Immature natural killer cell (primary cell): ENCODE results near the gene RBM17. TPM values are rescaled to one million over a fixed set of nuclear protein-coding genes. Genes with fewer than 3 reads are reported as not detected.

Experiments
- DNase-seq, 3 donors: peaks; one replicate each; pipeline ENCODE4 v3.0.0; 2022; ENCODE audit warnings: mixed read lengths in 1 of 3
- H3K27ac Mint-ChIP-seq, 6 donors: one replicate each; pipeline ENCODE4 v1.8.0; 2020; ENCODE audit warnings: mixed read lengths in 6 of 6, mild to moderate bottlenecking in 5 of 6, inconsistent platforms in 4 of 6, moderate library complexity in 3 of 6
- H3K27me3 Mint-ChIP-seq, 3 donors: one replicate each; pipeline ENCODE4 v1.8.0; 2020 to 2021; ENCODE audit warnings: low read depth in 3 of 3, mild to moderate bottlenecking in 3 of 3, mixed read lengths in 3 of 3, moderate library complexity in 3 of 3, inconsistent platforms in 1 of 3
- H3K36me3 Mint-ChIP-seq, 3 donors: one replicate each; pipeline ENCODE4 v1.8.0; 2020; ENCODE audit warnings: mixed read lengths in 3 of 3, inconsistent platforms in 2 of 3, mild to moderate bottlenecking in 2 of 3
- H3K4me1 Mint-ChIP-seq, 2 donors: one replicate each; pipeline ENCODE4 v1.8.0; 2020; ENCODE audit warnings: inconsistent platforms in 2 of 2, mild to moderate bottlenecking in 2 of 2, mixed read lengths in 2 of 2, moderate library complexity in 1 of 2
- H3K4me3 Mint-ChIP-seq, 5 donors: one replicate each; pipeline ENCODE4 v1.8.0; 2020; ENCODE audit warnings: mild to moderate bottlenecking in 5 of 5, mixed read lengths in 5 of 5, inconsistent platforms in 3 of 5, moderate library complexity in 3 of 5
- H3K9me3 Mint-ChIP-seq, 6 donors: one replicate each; pipeline ENCODE4 v1.8.0; 2020; ENCODE audit warnings: mild to moderate bottlenecking in 6 of 6, mixed read lengths in 6 of 6, inconsistent platforms in 4 of 6, moderate library complexity in 3 of 6
- polyA plus RNA-seq, 3 donors: library from polyadenylated mRNA; unstranded; fragments of 300-500 nt; fragmentation: Illumina TruSeq; gene quantifications; one replicate each; pipeline ENCODE4 v1.2.3, GENCODE V29; 2021

The RBM17 gene
- polyA plus RNA-seq, 3 donors from 2014 or later: 30.9 to 91.5 (median 55.5) TPM

DNA sequence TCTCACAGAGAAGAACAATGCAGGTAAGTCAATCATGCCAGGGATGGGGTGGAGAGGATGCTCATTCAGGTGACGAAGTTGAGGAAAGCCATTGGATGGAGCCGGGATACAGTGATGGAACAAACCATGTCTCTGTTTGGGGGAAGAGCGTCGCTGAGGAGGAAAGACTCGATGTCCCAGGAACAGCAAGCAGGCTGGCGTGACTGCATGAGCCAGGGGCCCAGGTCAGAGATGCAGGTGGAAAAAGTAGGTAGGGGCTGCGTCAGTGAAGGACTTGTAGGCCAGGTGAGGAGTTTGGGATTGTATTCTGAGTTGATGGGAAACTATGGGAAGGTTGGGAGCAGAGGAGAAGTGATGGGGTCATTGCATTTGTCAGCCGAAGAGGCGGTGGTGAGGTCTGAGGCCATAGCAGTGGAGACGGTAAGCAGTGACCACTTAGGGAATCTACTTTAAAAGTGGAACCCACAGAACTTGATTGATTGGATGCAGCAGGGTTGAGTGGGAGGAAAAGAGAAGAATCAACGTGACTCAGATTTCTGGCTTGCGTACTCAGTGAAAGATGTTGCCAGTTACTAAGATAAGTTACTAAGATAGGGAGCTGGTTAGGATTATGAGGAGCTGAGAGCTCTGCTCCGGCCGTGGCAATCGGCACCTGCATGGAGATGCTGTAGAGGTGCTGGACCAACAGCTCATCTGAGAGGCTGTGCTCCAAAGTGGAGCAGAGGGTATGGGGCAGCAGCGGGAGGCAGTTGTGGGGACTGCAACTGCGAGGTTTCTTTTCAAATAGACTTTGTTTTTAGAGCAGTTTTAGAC is 14.1 kb upstream of the RBM17 start:
- Mint-ChIP-seq H3K27ac (peak overlapping the region in 1 of 6 donors; percentile 70), H3K27me3 (peaks cover 4 to 25% (median 14%) of the 10 kb centered on the region in 3 donors), H3K4me1 (peaks cover 0 to 2% of the 10 kb centered on the region in 2 donors), H3K36me3 (peaks cover 0 to 8% (median 0%) of the 10 kb centered on the region in 3 donors), H3K9me3 (no peaks in the 10 kb centered on the region), H3K4me3 (peak overlapping the region in 1 of 5 donors; percentile 18)
- DNase-seq: no peak

DNA sequence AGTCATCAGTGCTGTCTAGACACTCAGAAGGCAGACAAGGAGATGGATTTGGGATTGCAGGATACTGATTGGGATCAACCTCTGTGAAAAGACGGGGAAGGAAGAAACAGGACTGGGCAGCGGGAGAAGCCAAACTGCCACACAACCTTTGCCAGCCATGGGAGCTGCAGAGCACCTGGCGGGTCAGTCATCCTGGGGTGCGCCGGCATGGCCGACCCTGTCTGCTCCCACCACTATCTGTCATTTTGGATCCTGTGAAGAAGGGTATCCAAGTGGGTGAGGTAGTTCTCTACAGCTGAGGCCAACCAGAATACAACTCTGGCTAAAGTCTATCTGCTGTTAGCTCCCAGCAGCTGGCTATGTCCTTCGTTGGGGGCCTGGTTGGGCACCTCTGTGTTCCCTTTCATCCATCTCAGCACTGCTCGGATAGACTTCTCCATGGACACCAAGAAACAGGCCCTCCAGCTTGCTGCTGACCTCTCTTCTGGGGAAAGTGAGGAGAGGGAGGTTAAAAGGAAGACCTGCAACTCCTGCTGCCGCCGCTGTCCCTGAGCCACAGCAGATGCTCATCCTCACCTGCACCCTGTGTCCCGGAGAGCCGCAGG is 11.7 kb upstream of the RBM17 start:
- H3K9me3 Mint-ChIP-seq: no peaks in the 10 kb centered on the region
- peaks cover 0 to 2% of the 10 kb centered on the region in 2 donors for H3K4me1 Mint-ChIP-seq
- H3K4me3 Mint-ChIP-seq: no peak overlapping the region
- H3K36me3 Mint-ChIP-seq: peaks cover 0 to 8% (median 0%) of the 10 kb centered on the region in 3 donors
- H3K27ac Mint-ChIP-seq: no peak overlapping the region
- peaks cover 4 to 15% (median 14%) of the 10 kb centered on the region in 3 donors for H3K27me3 Mint-ChIP-seq
- no peak for DNase-seq

DNA sequence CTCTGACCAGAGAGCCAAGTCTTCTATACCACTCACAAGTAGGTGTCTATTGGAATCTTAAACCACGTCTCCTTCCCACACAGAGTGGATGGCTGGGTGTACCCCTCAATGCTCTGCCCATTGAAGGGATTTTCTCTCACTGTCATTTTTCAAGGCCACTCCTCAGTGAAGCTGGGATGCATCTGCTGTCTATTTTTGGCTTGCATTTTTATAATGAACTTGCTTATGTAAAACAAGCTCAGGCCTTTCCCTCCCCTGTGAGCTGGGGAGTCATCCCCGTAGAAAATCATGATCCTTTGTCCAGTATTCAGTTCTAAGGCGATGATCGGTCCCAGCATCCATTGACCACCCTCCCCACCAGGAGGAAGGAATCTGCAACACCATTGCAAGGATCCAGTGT is 9.8 kb upstream of the RBM17 start:
- Mint-ChIP-seq H3K36me3 (peaks cover 0 to 8% (median 0%) of the 10 kb centered on the region in 3 donors), H3K4me1 (peaks cover 0 to 1% of the 10 kb centered on the region in 2 donors), H3K4me3 (no peak overlapping the region), H3K9me3 (no peaks in the 10 kb centered on the region), H3K27me3 (peaks cover 4 to 17% (median 13%) of the 10 kb centered on the region in 3 donors), H3K27ac (no peak overlapping the region)
- DNase-seq: no peak

DNA sequence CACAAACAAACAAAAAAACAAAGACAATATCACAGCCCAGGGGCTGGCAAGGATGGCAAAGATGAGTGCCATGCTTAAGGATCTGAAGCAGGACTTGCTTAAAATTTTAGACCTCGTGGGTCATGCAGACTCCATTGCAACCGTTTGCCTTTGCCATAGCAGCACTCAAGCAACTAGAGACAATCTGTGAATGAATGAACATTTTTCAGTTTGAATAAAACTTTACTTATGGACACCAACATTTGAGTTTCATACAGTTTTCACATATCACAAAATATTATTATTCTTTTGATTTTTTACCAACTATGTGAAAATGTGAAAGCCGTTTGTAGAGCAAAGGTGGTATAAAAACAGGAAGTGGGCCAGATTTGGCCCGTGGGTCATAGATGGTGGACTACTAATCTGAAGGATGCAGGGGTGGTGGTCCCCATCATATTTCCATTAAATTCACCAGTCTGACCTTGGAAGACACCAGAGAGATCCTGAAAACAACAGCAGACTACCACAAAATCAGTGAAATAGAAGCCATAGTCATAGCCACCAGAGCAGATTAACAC is 8.3 kb upstream of the RBM17 start:
- no peak overlapping the region for H3K27ac Mint-ChIP-seq

DNA sequence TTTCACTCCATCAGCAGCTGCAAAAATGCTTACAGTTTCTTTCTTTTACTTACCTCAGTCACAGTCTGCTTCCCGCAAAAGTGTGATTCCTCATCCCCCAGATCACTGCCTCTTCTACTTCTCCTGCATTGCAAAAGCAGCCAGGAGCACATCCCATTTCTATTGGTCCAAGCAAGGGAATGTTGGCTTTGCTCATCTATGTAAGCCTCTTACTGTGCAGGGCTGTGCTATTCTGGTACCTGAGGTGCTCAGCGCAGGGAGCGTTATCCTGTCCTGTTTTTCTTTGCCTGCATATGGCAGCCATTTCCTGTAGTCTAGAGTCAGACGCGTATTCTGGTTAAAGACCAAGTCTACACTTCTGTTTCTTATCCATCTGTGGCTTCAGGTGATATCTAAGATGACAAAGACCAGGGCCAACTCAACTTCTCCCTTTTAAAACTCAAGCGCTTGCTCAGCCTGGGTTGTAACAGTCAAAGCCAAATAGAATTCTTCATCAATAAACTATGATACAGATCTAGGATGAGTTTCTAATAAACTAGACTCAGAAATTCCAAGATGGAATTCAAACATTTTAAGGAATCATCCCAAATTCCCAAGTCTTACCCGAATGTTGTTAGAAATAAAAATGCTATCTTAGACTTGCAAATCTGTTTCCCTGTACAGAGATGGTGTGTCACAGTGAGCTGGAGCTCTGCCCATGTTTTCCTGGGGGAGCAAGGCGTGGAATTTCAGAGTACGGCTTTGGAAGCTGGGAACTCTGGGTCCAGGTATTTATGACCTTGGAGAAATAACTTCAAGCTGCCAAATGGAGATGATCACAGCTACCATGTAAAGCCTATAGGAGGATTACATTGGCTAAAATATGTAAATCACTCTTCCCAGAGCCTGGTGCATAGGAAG is 6.1 kb upstream of the RBM17 start:
- Mint-ChIP-seq H3K4me3 (no peak overlapping the region), H3K27me3 (peaks cover 7 to 14% (median 8%) of the 10 kb centered on the region in 3 donors), H3K9me3 (no peaks in the 10 kb centered on the region), H3K27ac (no peak overlapping the region), H3K36me3 (peaks cover 0 to 3% (median 0%) of the 10 kb centered on the region in 3 donors), H3K4me1 (peaks cover 13% of the 10 kb centered on the region in 2 donors)
- no peak for DNase-seq

More for the DNA sequence above, 8.3 kb upstream of the RBM17 start:
- H3K27me3 Mint-ChIP-seq: peaks cover 4 to 11% (median 7%) of the 10 kb centered on the region in 3 donors
- DNase-seq: no peak
- peaks cover 0 to 1% of the 10 kb centered on the region in 2 donors for H3K4me1 Mint-ChIP-seq
- no peaks in the 10 kb centered on the region for H3K36me3 Mint-ChIP-seq
- no peak overlapping the region for H3K4me3 Mint-ChIP-seq
- no peaks in the 10 kb centered on the region for H3K9me3 Mint-ChIP-seq

DNA sequence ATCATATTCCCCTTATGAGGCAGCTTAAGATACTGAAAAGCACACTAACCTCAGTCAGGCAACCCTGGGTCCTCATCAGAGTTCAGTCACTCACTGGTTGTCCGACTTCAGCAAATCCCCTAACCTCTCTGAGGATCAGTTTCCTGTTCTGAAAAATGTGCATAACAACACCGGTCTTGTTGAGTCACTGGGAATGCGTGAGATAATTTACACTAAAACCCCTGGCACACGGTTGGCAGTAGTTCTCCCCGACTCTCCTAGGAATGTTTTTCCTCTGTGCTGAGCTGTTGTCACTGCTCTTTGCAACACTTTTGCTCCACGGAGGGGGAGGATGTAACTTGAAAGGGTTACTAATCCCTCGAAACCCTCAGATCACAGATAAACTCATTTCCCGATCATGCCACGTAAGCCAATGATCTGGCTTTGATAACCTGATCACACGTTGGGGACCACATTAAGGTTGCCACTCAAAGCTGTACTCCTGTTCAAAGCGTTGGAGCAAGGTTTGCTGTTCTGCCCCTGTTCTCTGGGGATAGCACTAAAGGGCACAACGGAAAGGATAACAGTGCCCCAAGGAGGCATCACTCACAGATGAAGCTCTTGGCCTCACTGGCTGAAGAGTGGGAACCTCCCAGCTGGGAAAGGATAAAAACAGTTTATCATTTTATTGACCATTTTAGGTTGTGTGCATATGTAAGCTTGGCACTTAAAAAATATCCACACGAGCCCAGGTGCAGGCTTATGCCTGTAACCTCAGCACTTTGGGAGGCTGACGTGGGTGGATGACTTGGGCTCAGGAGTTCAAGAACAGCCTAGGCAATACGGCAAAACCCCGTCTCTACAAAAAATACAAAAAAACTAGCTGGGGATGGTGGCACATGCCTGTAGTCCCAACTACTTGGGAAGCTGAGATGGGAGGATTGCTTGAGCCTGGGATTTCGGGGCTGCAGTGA is 5.0 kb upstream of the RBM17 start:
- Mint-ChIP-seq H3K36me3 (peaks cover 0 to 3% (median 0%) of the 10 kb centered on the region in 3 donors), H3K4me3 (no peak overlapping the region), H3K27me3 (peaks cover 8 to 20% (median 14%) of the 10 kb centered on the region in 3 donors), H3K9me3 (no peaks in the 10 kb centered on the region), H3K4me1 (peaks cover 18 to 20% of the 10 kb centered on the region in 2 donors), H3K27ac (no peak overlapping the region)
- no peak for DNase-seq

DNA sequence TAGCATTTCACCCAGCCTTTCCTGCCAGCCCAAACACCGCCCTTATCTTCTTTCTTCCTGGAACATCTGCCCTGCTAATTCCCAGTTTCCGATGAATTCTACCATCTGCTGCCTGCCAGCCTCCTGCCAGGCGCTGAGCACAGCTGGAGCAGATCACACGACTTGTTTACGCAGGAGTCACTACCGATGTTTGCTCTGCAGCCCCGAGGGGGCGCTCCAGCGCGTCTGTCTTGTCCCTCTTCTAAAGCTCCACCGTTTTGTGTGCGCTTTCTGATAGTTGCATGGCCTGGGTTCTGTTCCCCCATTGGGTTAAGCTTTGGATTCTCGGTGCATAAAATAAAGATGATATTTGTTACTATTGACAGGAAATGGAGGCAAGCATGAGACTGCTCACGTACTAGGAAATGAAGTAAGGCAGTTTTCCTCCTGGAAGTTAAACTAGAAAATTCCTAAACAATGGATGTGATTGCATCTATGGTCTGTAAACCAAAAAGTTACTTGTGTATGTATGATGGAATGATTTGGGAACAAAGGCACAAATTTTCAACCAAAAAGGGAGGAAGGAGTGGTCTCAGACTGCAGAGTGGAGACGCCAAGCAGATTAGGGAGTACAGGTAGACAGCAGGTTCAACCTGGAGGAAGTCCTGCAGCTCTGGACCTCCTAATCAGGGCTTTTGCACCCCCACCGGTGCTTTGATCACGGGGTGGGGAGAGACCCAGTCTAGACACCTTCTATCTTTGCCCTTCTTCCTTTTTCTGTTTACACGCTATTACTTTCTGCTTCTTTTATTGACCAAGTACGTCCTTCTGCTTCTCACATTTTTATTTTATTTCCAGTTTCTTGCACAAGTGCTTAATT is 2.2 kb upstream of the RBM17 start:
- H3K9me3 Mint-ChIP-seq: no peaks in the 10 kb centered on the region
- H3K36me3 Mint-ChIP-seq: peaks cover 0 to 3% (median 0%) of the 10 kb centered on the region in 3 donors
- peak overlapping the region in 4 of 6 donors; percentile 0 to 87 (median 46) for H3K27ac Mint-ChIP-seq
- H3K4me1 Mint-ChIP-seq: peaks cover 38 to 41% of the 10 kb centered on the region in 2 donors
- H3K4me3 Mint-ChIP-seq: peak overlapping the region; percentile 54 to 82 (median 79)
- peaks cover 11 to 20% (median 13%) of the 10 kb centered on the region in 3 donors for H3K27me3 Mint-ChIP-seq
- DNase-seq: peak; percentile 69 to 76 (median 70)

DNA sequence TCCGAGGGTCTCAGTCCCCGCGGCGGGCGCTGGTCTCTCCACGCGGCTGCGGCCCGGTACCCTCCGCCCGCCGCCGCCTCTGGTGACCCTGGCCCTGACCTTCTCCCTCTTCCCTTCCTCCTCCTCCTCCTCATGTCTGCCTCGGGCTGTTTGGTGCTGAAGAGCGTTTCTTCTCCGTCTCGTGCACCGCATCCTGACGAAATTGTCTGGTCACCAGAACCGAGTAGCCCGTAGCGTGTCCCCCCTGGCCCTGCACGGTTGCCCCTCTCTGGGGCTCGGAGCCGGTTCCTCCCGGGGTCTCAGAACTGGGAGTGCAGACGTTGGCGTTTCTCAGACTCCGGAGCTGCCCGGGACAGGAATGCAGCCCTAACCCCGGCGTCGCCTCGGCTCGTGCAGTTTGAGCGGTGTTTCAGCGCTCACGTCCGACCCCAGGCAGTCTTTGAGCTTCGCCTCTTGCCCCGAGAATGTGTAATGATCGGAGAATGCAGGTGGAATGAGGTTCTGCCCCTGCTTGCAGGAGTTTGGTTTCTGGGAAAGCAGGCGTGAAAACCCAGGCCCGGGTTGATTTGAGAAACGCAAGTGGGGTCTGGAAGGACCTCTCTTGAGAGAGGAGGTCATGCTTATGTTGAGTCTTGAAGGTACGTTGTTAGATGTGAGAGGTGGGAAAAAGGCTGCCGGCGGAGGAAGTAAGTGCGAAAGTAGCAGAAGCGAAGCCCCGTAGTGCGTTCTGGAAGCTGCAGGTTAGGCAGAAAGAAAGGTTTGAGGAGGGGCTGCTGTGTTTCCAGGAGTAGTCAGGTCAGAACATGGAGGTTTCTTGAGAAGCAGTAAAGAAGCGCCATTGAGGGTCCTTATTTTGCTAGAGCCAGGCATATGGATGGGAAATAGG is 743 bp downstream of the RBM17 start:
- Mint-ChIP-seq H3K27me3 (peaks cover 9 to 13% (median 9%) of the 10 kb centered on the region in 3 donors), H3K27ac (peak overlapping the region; percentile 26 to 89 (median 84)), H3K9me3 (no peaks in the 10 kb centered on the region), H3K36me3 (peaks cover 0 to 3% (median 0%) of the 10 kb centered on the region in 3 donors), H3K4me1 (peaks cover 60 to 66% of the 10 kb centered on the region in 2 donors), H3K4me3 (peak overlapping the region; percentile 79 to 95 (median 88))
- peak; percentile 17 to 25 (median 18) for DNase-seq

DNA sequence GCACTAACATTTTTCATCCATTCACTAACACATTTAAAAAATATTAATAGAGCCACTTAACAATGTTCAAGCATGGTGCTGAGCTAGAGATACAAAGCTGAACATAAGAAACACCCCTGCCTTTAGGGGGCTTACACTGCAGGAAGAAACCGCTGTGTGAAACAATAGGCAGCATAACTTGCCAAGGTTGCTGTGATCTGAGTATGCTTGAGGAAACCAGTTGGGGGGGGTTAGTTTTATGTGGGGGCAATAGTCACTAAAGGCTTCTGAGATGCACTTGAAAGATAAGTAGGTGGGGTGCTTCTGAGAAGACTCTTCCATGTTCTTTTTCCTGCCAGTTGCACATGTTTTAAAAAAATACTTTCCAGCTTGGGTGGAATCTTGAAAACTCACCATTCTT is 2.8 kb downstream of the RBM17 start:
- Mint-ChIP-seq H3K4me3 (peak overlapping the region in 3 of 5 donors; percentile 10 to 28 (median 22)), H3K4me1 (peaks cover 67 to 80% of the 10 kb centered on the region in 2 donors), H3K36me3 (no peaks in the 10 kb centered on the region), H3K9me3 (no peaks in the 10 kb centered on the region), H3K27ac (peak overlapping the region in 3 of 6 donors; percentile 48 to 60 (median 53)), H3K27me3 (peaks cover 6 to 10% (median 6%) of the 10 kb centered on the region in 3 donors)
- DNase-seq: no peak

DNA sequence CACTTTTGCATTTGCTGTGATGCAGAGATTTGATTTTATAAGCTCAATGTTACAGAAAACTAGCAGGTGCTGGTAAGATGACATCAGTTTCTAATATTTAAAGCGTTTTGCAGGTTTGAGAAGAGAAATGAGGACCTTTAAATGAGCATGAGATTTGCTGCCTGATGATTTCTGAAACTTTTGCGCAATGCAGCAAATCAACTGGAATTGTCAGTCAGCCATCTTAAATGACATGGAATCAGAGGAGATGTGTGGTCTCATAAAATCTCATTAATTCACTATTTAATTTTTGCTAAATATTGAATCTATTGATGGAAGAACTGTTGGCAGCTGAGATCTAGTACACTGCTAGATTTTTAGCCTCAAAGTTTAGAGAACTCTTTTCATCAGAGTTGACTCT is 3.9 kb downstream of the RBM17 start:
- no peaks in the 10 kb centered on the region for H3K9me3 Mint-ChIP-seq
- H3K36me3 Mint-ChIP-seq: peaks cover 0 to 7% (median 4%) of the 10 kb centered on the region in 3 donors
- H3K27me3 Mint-ChIP-seq: peaks cover 5 to 9% (median 6%) of the 10 kb centered on the region in 3 donors
- H3K4me1 Mint-ChIP-seq: peaks cover 61 to 80% of the 10 kb centered on the region in 2 donors
- peak overlapping the region in 1 of 6 donors; percentile 24 for H3K27ac Mint-ChIP-seq
- H3K4me3 Mint-ChIP-seq: no peak overlapping the region
- no peak for DNase-seq
